Stomach (tissue), 4 donors: ENCODE measurements around the gene COL18A1.

Experiments used
- EP300 ChIP-seq: sonication (generic); formaldehyde crosslinking; IDR thresholded peaks from one replicate; pipeline ENCODE4 v1.6.1; 2017; ENCODE audit warnings: antibody characterized with exemption
- POLR2A ChIP-seq, 4 donors: fragments of 450-650 bp; IDR thresholded peaks; one replicate each; pipeline ENCODE4 v1.6.1; 2016; ENCODE audit warnings: antibody characterized with exemption in 4 of 4, control low read depth in 2 of 4, mild to moderate bottlenecking in 1 of 4, moderate library complexity in 1 of 4
- POLR2AphosphoS5 ChIP-seq, 3 donors: sonication (generic); formaldehyde crosslinking; IDR thresholded peaks; one replicate each; pipeline ENCODE4 v1.6.1; 2016; ENCODE audit warnings: antibody characterized with exemption in 3 of 3
- TF ChIP-seq, protein P1 (sequence below), 7 experiments: fragments of 450-650 bp in 4 of 7; fragments of 200-600 bp in 3 of 7; sonication (generic) in 3 of 7; IDR thresholded peaks; one replicate each; pipeline ENCODE4 v1.5.1; 2016 to 2019; ENCODE audit warnings: antibody characterized with exemption in 7 of 7, control low read depth in 2 of 7, mild to moderate bottlenecking in 1 of 7

- TF ChIP-seq POLR2A (IDR thresholded peaks at IDR 0.05) (no peak), POLR2AphosphoS5 (IDR thresholded peaks at IDR 0.05) (no peak), EP300 (no peak)
- TF ChIP-seq, protein P1, sequence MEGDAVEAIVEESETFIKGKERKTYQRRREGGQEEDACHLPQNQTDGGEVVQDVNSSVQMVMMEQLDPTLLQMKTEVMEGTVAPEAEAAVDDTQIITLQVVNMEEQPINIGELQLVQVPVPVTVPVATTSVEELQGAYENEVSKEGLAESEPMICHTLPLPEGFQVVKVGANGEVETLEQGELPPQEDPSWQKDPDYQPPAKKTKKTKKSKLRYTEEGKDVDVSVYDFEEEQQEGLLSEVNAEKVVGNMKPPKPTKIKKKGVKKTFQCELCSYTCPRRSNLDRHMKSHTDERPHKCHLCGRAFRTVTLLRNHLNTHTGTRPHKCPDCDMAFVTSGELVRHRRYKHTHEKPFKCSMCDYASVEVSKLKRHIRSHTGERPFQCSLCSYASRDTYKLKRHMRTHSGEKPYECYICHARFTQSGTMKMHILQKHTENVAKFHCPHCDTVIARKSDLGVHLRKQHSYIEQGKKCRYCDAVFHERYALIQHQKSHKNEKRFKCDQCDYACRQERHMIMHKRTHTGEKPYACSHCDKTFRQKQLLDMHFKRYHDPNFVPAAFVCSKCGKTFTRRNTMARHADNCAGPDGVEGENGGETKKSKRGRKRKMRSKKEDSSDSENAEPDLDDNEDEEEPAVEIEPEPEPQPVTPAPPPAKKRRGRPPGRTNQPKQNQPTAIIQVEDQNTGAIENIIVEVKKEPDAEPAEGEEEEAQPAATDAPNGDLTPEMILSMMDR (IDR thresholded peaks at IDR 0.05) = no peak
Observed at GRCh38 chr21:45388011-45388521, 16.9 kb upstream of the COL18A1 start.
